H9 (cell line): ENCODE measurements around the gene SLC16A2. TPM values are rescaled to one million over a fixed set of nuclear protein-coding genes. Genes with fewer than 3 reads are reported as not detected.

Experiments
- DNase-seq: peaks from one replicate; pipeline ENCODE4 v3.0.0-alpha.2; 2017
- H2AFZ ChIP-seq: one replicate; pipeline ENCODE4 v1.6.1; 2013; ENCODE audit warnings: mild to moderate bottlenecking, low read length, control low read depth, moderate library complexity
- H2AK5ac ChIP-seq: 2 replicates; pipeline ENCODE4 v1.6.1; 2013; ENCODE audit warnings: low read length, control low read depth, mixed read lengths; ENCODE audit not compliant: insufficient read length
- H2BK120ac ChIP-seq: one replicate; pipeline ENCODE4 v1.6.1; 2013; ENCODE audit warnings: low read depth, mild to moderate bottlenecking, low read length, control low read depth, inconsistent platforms; ENCODE audit not compliant: poor library complexity, severe bottlenecking
- H2BK12ac ChIP-seq: 2 replicates; pipeline ENCODE4 v1.6.1; 2013; ENCODE audit warnings: low read length, control low read depth, mixed read lengths, low read depth; ENCODE audit not compliant: insufficient read length
- H2BK15ac ChIP-seq: 2 replicates; pipeline ENCODE4 v1.6.1; 2013; ENCODE audit warnings: low read depth, low read length, control low read depth
- H2BK20ac ChIP-seq: one replicate; pipeline ENCODE4 v1.6.1; 2013; ENCODE audit warnings: low read depth, mild to moderate bottlenecking, low read length, control low read depth, inconsistent platforms; ENCODE audit not compliant: poor library complexity, severe bottlenecking
- H2BK5ac ChIP-seq: 2 replicates; pipeline ENCODE4 v1.6.1; 2013; ENCODE audit warnings: low read length, control low read depth, mixed read lengths; ENCODE audit not compliant: insufficient read length
- H3K14ac ChIP-seq: 2 replicates; pipeline ENCODE4 v1.6.1; 2013; ENCODE audit warnings: low read length, control low read depth; ENCODE audit not compliant: insufficient read depth
- H3K18ac ChIP-seq: 2 replicates; pipeline ENCODE4 v1.6.1; 2013; ENCODE audit warnings: low read depth, mild to moderate bottlenecking, mixed read lengths, low read length, control low read depth; ENCODE audit not compliant: insufficient read length
- H3K23ac ChIP-seq: 2 replicates; pipeline ENCODE4 v1.6.1; 2013; ENCODE audit warnings: low read length, control low read depth, mixed read lengths, low read depth; ENCODE audit not compliant: insufficient read length
- H3K23me2 ChIP-seq: 2 replicates; pipeline ENCODE4 v1.6.1; 2013; ENCODE audit warnings: low read depth, mild to moderate bottlenecking, mixed read lengths, low read length, control low read depth; ENCODE audit not compliant: insufficient read length, poor library complexity, severe bottlenecking
- H3K27ac ChIP-seq: 2 replicates; pipeline ENCODE4 v1.5.1; 2013; ENCODE audit warnings: low read length, control low read depth, mixed read lengths, low read depth; ENCODE audit not compliant: insufficient read length
- H3K27me3 ChIP-seq: 2 replicates; pipeline ENCODE4 v1.6.1; 2013; ENCODE audit warnings: low read length, control low read depth, inconsistent platforms; ENCODE audit not compliant: insufficient read depth
- H3K4ac ChIP-seq: 2 replicates; pipeline ENCODE4 v1.6.1; 2013; ENCODE audit warnings: low read depth, mild to moderate bottlenecking, control low read depth, inconsistent platforms, low read length, moderate library complexity
- H3K4me1 ChIP-seq: 2 replicates; pipeline ENCODE4 v1.6.1; 2013; ENCODE audit warnings: low read length, control low read depth, inconsistent platforms; ENCODE audit not compliant: insufficient read depth
- H3K4me2 ChIP-seq: 2 replicates; pipeline ENCODE4 v1.6.1; 2013; ENCODE audit warnings: low read length, control low read depth, mixed read lengths; ENCODE audit not compliant: insufficient read length, insufficient read depth
- H3K56ac ChIP-seq: 2 replicates; pipeline ENCODE4 v1.6.1; 2013; ENCODE audit warnings: low read depth, mild to moderate bottlenecking, mixed read lengths, low read length, control low read depth; ENCODE audit not compliant: insufficient read length
- H3K79me1 ChIP-seq: 2 replicates; pipeline ENCODE4 v1.6.1; 2013; ENCODE audit warnings: low read depth, mild to moderate bottlenecking, moderate library complexity, low read length, control low read depth, inconsistent platforms; ENCODE audit not compliant: insufficient read depth, poor library complexity, severe bottlenecking
- H3K79me2 ChIP-seq: 2 replicates; pipeline ENCODE4 v1.6.1; 2013; ENCODE audit warnings: low read length, control low read depth, inconsistent platforms; ENCODE audit not compliant: insufficient read depth
- H3K9ac ChIP-seq: 2 replicates; pipeline ENCODE4 v1.6.1; 2013; ENCODE audit warnings: low read length, control low read depth, mixed read lengths; ENCODE audit not compliant: insufficient read length; ENCODE audit errors: extremely low read depth
- H3K9me3 ChIP-seq: one replicate; pipeline ENCODE4 v1.6.1; 2013; ENCODE audit warnings: low read depth, low read length, inconsistent platforms; ENCODE audit not compliant: control insufficient read depth
- H3T11ph ChIP-seq: one replicate; pipeline ENCODE4 v1.6.1; 2013; ENCODE audit warnings: mild to moderate bottlenecking, low read length, control low read depth, inconsistent platforms
- H4K20me1 ChIP-seq: one replicate; pipeline ENCODE4 v1.6.1; 2013; ENCODE audit not compliant: control insufficient read depth, insufficient read length, insufficient read depth
- H4K5ac ChIP-seq: 2 replicates; pipeline ENCODE4 v1.6.1; 2013; ENCODE audit warnings: low read depth, mild to moderate bottlenecking, mixed read lengths, low read length, control low read depth; ENCODE audit not compliant: insufficient read length
- H4K8ac ChIP-seq: replicated peaks from 2 replicates; pipeline ENCODE4 v1.6.1; 2013; ENCODE audit warnings: low read length, control low read depth, mixed read lengths, low read depth; ENCODE audit not compliant: insufficient read length
- H4K91ac ChIP-seq: 2 replicates; pipeline ENCODE4 v1.6.1; 2013; ENCODE audit warnings: low read depth, mild to moderate bottlenecking, moderate library complexity, mixed read lengths, low read length, control low read depth; ENCODE audit not compliant: insufficient read length
- H3K27ac Mint-ChIP-seq, 3 experiments: 2 replicates in 2 of 3; 3 replicates in 1 of 3; pipeline ENCODE4 v1.8.0; 2020 to 2021; ENCODE audit warnings: mixed read lengths in 3 of 3, mild to moderate bottlenecking in 1 of 3, moderate library complexity in 1 of 3
- H3K27me3 Mint-ChIP-seq: 2 replicates; pipeline ENCODE4 v1.8.0; 2021; ENCODE audit warnings: low read depth, mild to moderate bottlenecking, moderate library complexity, mixed read lengths
- H3K36me3 Mint-ChIP-seq, 3 experiments: 2 replicates in 2 of 3; 3 replicates in 1 of 3; pipeline ENCODE4 v1.8.0; 2020 to 2021; ENCODE audit warnings: low read depth in 3 of 3, mixed read lengths in 3 of 3; ENCODE audit not compliant: insufficient read depth in 1 of 3
- H3K4me1 Mint-ChIP-seq, 2 experiments: 2 replicates each; pipeline ENCODE4 v1.8.0; 2020; ENCODE audit warnings: mixed read lengths in 2 of 2
- H3K4me3 Mint-ChIP-seq, 2 experiments: 2 replicates in 1 of 2; 3 replicates in 1 of 2; pipeline ENCODE4 v1.8.0; 2020 to 2021; ENCODE audit warnings: mild to moderate bottlenecking in 2 of 2, mixed read lengths in 2 of 2, moderate library complexity in 1 of 2
- H3K9me3 Mint-ChIP-seq, 2 experiments: 2 replicates in 1 of 2; 3 replicates in 1 of 2; pipeline ENCODE4 v1.8.0; 2020; ENCODE audit warnings: mild to moderate bottlenecking in 2 of 2, mixed read lengths in 2 of 2, moderate library complexity in 1 of 2
- WGBS: extraction: QIAGEN DNeasy Blood & Tissue Kit; methylation state at CpG from one replicate; pipeline ENCODE4 v1.1.7; 2013; ENCODE audit warnings: missing lambda C conversion rate, low lambda C conversion rate, mixed read lengths; ENCODE audit not compliant: insufficient read length; ENCODE audit errors: extremely low coverage; 5-methylcytosine and 5-hydroxymethylcytosine counted together
- total RNA-seq: library from RNA; stranded (reverse); gene quantifications from 2 replicates; pipeline ENCODE4 v1.2.1, GENCODE V29; 2021
- TF ChIP-seq, protein P1 (sequence below): fragments of 200-600 bp; sonication (generic); conservative IDR thresholded peaks from 3 replicates; pipeline ENCODE4 v1.8.0; 2021; ENCODE audit warnings: antibody characterized with exemption, mild to moderate bottlenecking

Gene SLC16A2
- total RNA-seq, 1 experiment from 2014 or later: 17.1 TPM

DNA sequence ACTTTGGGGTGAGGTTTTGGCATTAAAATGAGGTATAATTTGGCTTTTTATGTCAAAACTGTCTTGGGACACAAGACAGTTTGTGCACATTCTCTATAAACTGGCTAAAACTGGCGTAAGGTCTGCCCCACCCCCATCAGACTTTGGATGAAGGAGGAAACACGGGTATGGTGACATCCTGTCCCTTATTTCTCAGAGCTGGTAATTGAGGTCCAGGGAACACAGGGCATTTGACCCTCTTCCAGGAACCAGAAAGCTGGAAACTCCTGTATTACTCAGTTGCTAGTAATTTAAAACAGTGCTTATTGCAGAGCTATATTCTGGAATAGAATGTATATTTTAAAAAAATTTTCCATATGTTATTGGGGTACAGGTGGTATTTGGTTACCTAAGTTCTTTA lies 78.8 kb downstream of the SLC16A2 start:
- TF ChIP-seq, protein P1, sequence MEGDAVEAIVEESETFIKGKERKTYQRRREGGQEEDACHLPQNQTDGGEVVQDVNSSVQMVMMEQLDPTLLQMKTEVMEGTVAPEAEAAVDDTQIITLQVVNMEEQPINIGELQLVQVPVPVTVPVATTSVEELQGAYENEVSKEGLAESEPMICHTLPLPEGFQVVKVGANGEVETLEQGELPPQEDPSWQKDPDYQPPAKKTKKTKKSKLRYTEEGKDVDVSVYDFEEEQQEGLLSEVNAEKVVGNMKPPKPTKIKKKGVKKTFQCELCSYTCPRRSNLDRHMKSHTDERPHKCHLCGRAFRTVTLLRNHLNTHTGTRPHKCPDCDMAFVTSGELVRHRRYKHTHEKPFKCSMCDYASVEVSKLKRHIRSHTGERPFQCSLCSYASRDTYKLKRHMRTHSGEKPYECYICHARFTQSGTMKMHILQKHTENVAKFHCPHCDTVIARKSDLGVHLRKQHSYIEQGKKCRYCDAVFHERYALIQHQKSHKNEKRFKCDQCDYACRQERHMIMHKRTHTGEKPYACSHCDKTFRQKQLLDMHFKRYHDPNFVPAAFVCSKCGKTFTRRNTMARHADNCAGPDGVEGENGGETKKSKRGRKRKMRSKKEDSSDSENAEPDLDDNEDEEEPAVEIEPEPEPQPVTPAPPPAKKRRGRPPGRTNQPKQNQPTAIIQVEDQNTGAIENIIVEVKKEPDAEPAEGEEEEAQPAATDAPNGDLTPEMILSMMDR: no peak
- Mint-ChIP-seq H3K4me3 (no peak overlapping the region), H3K36me3 (peaks cover 0 to 5% (median 2%) of the 10 kb centered on the region in 3 experiments; a peak in 2 of 7 replicates), H3K4me1 (0 out of 4 replicates have a peak, but pooled peaks cover 0 to under 1% of the 10 kb centered on the region in 2 experiments), H3K27ac (no peak overlapping the region), H3K9me3 (peaks cover 26 to 35% of the 10 kb centered on the region in 2 experiments), H3K27me3 (no peaks in the 10 kb centered on the region; the same call in 1 of the 2 replicates)
- Histone ChIP-seq H2BK120ac (no peak overlapping the region), H4K20me1 (no peaks in the 10 kb centered on the region), H2BK15ac (no peak overlapping the region), H2BK5ac (no peak overlapping the region), H3K23ac (no peak overlapping the region), H2BK12ac (no peak overlapping the region), H4K91ac (no peak overlapping the region), H4K5ac (no peak overlapping the region), H2BK20ac (no peak overlapping the region), H3K27ac (no peak overlapping the region), H3K79me2 (no peaks in the 10 kb centered on the region), H3K9me3 (no peaks in the 10 kb centered on the region), H3K9ac (no peak overlapping the region), H3K4me1 (no peaks in the 10 kb centered on the region), H3K4ac (no peak overlapping the region), H3K56ac (no peak overlapping the region), H3K18ac (no peak overlapping the region), H3K14ac (no peak overlapping the region), H2AK5ac (no peak overlapping the region), H3K79me1 (no peaks in the 10 kb centered on the region), H3K4me2 (no peak overlapping the region), H3K27me3 (no peaks in the 10 kb centered on the region), H2AFZ (no peak overlapping the region), H3K23me2 (no peaks in the 10 kb centered on the region), H3T11ph (no peak overlapping the region), H4K8ac (no peak overlapping the region)
- no peak for DNase-seq
- no CpG with 5 or more reads among the region's 2 CpGs for WGBS
